Measurements from ENCODE around the gene FXYD2. TPM values are rescaled to one million over a fixed set of nuclear protein-coding genes. Genes with fewer than 3 reads are reported as not detected.

The FXYD2 gene
- total and polyA plus RNA-seq, 2 of the 8 experiments (the other 6 are each of a cell fraction or from before 2014, with no cell fraction given) = 0.89 to 1.1 TPM

GRCh38 chr11:117862019-117862725 is 37.6 kb upstream of the FXYD2 start:
- Histone ChIP-seq H3K4ac (replicated peaks; ENCODE audit: insufficient read length, low read depth, low read length) (no peak overlapping the region), H2BK120ac (replicated peaks; ENCODE audit: low read depth, low read length) (no peak overlapping the region), H3K18ac (ENCODE audit: extremely low read depth, low read length) (no peak overlapping the region), H4K5ac (ENCODE audit: insufficient read length, low read depth, low read length) (no peak overlapping the region), H3K4me3 (ENCODE audit: extremely low read depth in 1 of 4, insufficient read depth in 2 of 4, low read depth in 3 of 4, low read length in 4 of 4) (no peak overlapping the region), H2BK5ac (ENCODE audit: low read depth, low read length) (no peak overlapping the region; the same call in 1 of the 2 replicates), H2BK20ac (ENCODE audit: low read length) (no peak overlapping the region), H3K27ac (ENCODE audit: low read depth, low read length) (no peak overlapping the region), H3K79me2 (ENCODE audit: control insufficient read depth in 1 of 2, insufficient read depth in 2 of 2, low read length in 2 of 2) (peaks cover 0 to 33% of the 10 kb centered on the region in 2 experiments; a peak in 2 of 4 replicates), H4K20me1 (replicated peaks in 1 of 2; ENCODE audit: control insufficient read depth in 1 of 2, insufficient read depth in 2 of 2, low read length in 2 of 2) (peaks cover 9 to 11% of the 10 kb centered on the region in 2 experiments), H3K79me1 (ENCODE audit: low read depth, low read length) (peaks cover 1% of the 10 kb centered on the region; the same call in 1 of the 2 replicates), H3K23me2 (ENCODE audit: low read depth, low read length) (no peaks in the 10 kb centered on the region), H4K91ac (replicated peaks; ENCODE audit: insufficient read length, low read length) (peak overlapping the region; percentile 5), H3K27me3 (replicated peaks in 1 of 4; ENCODE audit: control insufficient read depth in 3 of 4, extremely low read depth in 1 of 4, insufficient read depth in 3 of 4, low read length in 3 of 4) (no peaks in the 10 kb centered on the region), H3K14ac (ENCODE audit: insufficient read length) (no peak overlapping the region), H3K36me3 (ENCODE audit: control insufficient read depth in 2 of 4, insufficient read depth in 4 of 4, low read length in 3 of 4) (no peaks in the 10 kb centered on the region), H3K4me1 (replicated peaks in 1 of 4; ENCODE audit: control insufficient read depth in 3 of 4, insufficient read depth in 4 of 4, low read length in 3 of 4) (peaks cover 6 to 17% (median 13%) of the 10 kb centered on the region in 4 experiments), H3K56ac (replicated peaks; ENCODE audit: insufficient read length, low read depth, low read length) (no peak overlapping the region), H2BK12ac (ENCODE audit: low read depth, low read length) (no peak overlapping the region), H2AK5ac (ENCODE audit: low read depth, low read length) (no peak overlapping the region), H3K9ac (replicated peaks in 1 of 4; ENCODE audit: extremely low read depth in 1 of 4, low read depth in 3 of 4, low read length in 3 of 4) (no peak overlapping the region), H3K23ac (ENCODE audit: insufficient read length) (no peak overlapping the region), H2AFZ (ENCODE audit: low read length) (no peak overlapping the region), H4K8ac (ENCODE audit: extremely low read depth, insufficient read depth, low read length) (no peak overlapping the region), H3K9me3 (ENCODE audit: insufficient read depth in 2 of 2, low read depth in 1 of 2, low read length in 1 of 2) (no peaks in the 10 kb centered on the region), H2BK15ac (ENCODE audit: low read length) (no peak overlapping the region), H3K4me2 (ENCODE audit: insufficient read depth in 1 of 2, low read depth in 2 of 2, low read length in 2 of 2) (peak overlapping the region in 1 of 2 experiments; percentile 7; a peak in 2 of 4 replicates)
- no peak for FAIRE-seq
- TF ChIP-seq BACH1 (IDR thresholded peaks at IDR 0.05; ENCODE audit: low read length) = no peak
- TF ChIP-seq YY1 (IDR thresholded peaks at IDR 0.05; ENCODE audit: low read depth, low read length) = no peak
- no peak for TF ChIP-seq CREB1 (IDR thresholded peaks at IDR 0.05)
- TF ChIP-seq GTF2F1 (IDR thresholded peaks at IDR 0.05; ENCODE audit: borderline replicate concordance, low read depth, low read length) = no peak
- CTCF ChIA-PET (ENCODE audit: partially characterized antibody) = interaction anchor here (0.7 to 5.8 kb wide), 10 partner anchors 11 to 84 kb away, joined by 3 to 28 read pairs (median 6); no protein-coding TSS in a partner anchor
- DNase-seq (ENCODE audit: low read depth in 1 of 2, low spot score in 2 of 2) = no peak
- WGBS, 2 experiments (ENCODE audit: extremely low coverage in 1 of 2, insufficient coverage in 1 of 2, insufficient read length in 1 of 2, insufficient replicate concordance in 2 of 2, low coverage in 1 of 2, low lambda C conversion rate in 2 of 2, missing lambda C conversion rate in 1 of 2) = 87% methylated on average over 10 of the region's 12 CpGs; no CpG with 5 or more reads in 1 of the 2 experiments
- POLR2A ChIA-PET (ENCODE audit: partially characterized antibody) = interaction anchor here (0.7 to 2.7 kb wide), 2 partner anchors 10 to 14 kb away, joined by 3 to 12 read pairs; partner anchors contain the start of gene FXYD6
